ENCODE measurements around the gene GLS.
"Not testable (repeated sequence)": the region's sequence is repeated elsewhere in the genome, so short reads cannot be mapped to it uniquely, and the experiment has no call there.

The GLS gene

DNA sequence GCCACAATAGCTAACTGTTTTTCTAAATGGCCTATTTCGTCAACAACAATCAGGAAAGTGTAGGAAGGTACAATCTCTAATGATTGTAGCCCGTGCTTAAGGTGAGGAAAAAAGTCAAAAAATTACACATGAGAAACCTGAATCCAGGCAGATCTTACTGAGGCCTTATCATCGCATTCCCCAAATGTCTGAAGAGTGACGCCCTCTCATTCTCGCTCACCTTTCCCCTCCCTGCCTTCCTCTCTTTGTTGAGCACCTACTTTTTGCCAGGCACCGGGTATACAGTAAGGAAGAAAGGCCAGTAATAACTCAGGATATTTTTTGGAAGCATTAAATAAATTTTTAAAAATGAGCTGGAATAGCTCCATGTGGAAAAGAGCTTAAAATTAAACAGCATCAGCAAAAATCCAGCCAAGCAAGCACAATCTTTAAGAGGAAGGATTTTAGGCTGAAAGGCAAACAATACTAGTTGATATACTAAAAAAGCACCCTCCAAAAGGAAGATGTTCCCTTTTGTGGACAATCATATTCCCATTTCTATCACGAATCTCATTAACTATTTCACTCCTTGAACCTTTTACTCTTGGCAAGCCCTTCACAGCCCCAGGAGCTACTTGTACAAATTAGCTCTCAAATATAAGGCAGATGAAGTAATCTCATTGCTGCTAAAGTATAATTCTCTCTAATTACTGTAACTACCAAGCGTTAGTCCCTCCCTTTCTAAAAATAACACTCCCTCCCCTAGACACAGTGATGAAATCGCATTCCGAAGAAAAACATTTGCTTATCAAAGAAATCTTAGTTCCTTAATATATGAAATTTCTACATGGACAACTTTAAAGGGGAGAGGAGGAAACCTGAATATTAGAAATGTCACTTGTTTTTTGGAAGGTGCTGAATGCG is 93.4 kb downstream of the GLS start:
- DNase-seq = no peak

GRCh38 chr2:190974629-190975361 is 94.2 kb downstream of the GLS start:
- no peak for DNase-seq

GRCh38 chr2:190976521-190976920 is 95.9 kb downstream of the GLS start:
- no peak for DNase-seq

DNA sequence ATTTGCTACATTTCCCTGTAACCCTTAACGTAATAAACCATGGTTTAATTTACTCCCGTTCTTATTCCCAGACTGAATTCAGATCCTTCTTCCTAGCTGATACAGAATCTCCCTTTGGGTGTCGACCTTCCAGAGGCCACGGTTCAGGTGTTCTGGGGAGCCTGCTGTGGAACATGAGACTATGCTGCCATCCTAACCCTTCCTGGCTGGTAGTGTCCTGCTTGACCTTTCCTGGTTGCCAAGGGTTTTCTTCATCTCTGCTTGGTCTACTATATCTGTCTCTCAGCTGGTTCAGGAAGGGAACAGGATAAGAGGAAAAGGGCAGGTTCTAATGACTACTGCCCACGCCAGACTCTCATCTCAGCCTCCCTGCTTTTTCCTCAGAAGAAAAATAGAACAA is 96.9 kb downstream of the GLS start:
- DNase-seq = no peak

- DNase-seq = peak; percentile 77
Measured at GRCh38 chr2:190978389-190979053, 97.9 kb downstream of the GLS start.

- peak; percentile 17 for DNase-seq
Measured at GRCh38 chr2:190979906-190980629, 99.4 kb downstream of the GLS start.

DNA sequence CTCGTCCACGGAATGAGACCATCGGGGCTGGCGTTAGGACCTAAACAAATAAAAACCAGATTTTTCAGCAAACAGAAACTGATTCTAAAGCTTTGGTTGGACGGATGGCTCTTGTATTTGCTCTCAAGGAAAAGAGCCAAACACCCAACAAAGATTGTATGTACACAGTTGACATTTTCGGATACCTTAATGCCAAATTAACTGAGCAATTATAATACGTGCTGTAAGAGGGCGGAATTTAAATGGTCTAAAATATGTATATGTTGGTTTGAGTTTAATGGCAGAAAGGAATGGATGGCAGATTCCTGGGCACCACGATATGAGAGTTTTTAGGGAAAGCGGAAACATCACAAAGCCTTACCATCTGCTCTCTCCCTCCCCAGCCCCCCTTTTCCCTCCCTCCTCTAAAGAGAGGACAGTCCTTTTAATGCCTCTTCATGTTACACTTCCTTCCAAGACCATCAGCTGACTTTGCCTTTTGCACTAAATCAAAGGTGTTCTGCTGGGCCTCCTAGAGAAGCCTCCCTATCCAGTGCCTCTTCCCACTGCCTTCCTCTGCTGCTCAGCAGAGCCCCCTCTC is 100.1 kb downstream of the GLS start:
- no peak for DNase-seq

GRCh38 chr2:190981333-190981732 is 100.7 kb downstream of the GLS start:
- DNase-seq = no peak

DNA sequence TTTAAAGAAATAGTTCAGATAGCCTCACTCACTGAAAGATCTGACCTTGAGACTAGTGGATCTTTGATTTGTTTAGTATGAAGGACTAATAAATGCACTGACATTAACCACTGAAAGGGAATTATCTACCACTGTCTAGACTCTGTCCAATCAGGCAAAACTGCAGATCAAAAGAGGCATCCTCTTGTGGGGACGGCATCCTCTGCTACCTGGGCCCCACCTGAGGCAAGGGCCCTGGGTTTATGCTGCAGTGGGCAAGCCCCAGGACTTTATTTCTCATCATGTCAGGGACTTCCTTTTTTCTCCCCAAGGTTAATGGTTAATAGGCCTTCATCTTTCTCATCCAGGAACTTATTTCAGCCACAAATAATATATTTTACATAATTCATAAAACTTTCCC is 101.1 kb downstream of the GLS start:
- DNase-seq = no peak

DNA sequence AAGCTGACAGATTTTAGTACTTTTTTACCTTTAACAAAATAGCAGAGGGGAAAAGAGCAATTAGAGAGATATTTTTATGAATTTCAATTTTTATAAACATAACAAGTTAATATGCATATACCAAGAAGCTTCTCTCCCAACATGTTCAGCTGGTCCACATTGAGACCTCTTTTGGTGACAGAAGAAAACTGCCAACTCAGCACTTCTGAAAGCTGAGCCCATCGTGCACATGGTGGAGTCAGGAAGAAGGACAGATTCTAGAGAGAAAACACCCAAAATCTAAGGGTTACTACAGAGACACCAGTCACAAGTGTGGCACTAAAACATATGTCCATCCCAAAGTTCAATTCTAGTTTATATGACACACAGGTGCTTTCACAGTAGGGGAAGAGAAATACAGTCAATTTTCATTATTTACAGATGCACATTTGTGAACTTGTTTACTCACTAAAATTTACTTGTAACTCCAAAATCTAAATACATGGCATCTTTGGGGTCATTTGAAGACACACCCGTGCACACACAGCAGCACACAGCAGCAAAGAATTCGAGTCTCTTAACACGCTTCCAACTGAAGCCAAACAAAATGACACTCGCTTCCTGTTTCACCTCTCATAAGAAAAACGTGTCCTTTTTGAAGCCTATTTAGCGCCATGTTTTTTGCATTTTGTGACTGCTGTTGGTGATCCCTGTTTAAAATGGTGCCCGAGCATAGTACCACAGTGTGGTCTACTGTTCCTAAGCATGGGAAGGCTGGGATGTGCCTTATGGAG is 101.8 kb downstream of the GLS start:
- DNase-seq = no peak

GRCh38 chr2:190984595-190984994 is 104.0 kb downstream of the GLS start:
- DNase-seq = peak; percentile 38

DNA sequence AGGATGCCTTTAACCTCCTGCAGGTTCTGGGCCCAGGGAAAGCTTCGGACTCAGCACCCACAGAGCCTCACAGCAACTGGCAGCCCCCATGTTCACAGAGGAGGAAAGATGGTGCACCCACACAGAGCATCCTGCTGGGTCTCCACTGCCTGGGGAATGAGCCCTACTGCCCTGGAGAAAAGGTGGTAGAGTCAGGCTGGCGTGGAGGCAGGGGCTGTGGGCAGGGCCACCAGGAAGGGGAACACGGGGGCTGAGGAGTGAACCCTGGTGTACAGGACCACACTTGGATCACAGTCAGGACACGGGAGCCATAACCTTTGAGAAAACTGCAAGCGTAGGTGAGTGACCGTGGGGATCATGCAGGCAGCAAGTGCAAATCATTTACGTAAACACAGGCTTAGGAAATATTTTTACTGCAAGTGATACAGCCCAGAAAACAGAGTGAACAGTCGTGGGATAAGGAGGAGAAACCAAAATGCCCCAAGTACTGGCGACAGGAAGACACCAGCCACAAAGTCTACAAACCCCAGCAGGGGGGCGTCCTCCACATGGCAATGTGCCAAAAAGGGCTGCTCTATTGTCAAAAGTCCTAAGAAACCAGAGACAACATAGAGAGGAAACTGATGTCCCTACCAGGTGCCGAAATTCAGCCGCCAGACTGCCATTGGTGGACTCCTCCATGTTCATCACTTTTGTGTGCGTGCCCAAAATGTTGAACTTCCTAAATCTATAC is 105.8 kb downstream of the GLS start:
- no peak for DNase-seq

GRCh38 chr2:190987116-190987515 is 106.5 kb downstream of the GLS start:
- DNase-seq = no peak

DNA sequence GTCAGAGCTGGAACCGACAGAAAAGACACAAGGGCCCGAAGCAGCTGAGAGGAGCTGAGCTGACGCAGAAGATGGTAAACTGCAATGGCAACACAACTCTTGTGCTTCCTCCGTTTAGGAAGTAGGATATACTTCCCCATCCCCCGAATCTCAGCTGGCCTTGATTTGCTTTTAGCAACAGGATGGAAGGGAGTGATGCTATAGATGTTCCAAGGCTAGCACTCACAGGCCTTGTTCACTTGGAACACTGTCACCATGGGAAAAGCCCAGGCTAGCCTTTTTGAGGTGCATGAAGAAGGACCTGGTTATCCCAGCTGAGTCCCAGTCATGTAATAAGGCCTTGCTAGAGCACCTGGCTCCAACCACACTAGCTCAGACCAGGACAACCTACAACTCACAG is 107.3 kb downstream of the GLS start:
- no peak for DNase-seq

- no peak for DNase-seq
Measured at GRCh38 chr2:190988910-190989309, 108.3 kb downstream of the GLS start.

GRCh38 chr2:190990132-190990531 is 109.5 kb downstream of the GLS start:
- DNase-seq = no peak

- DNase-seq = no peak
Measured at GRCh38 chr2:190993292-190993643, 112.6 kb downstream of the GLS start.

- no peak for DNase-seq
Measured at GRCh38 chr2:190994148-190994547, 113.5 kb downstream of the GLS start.

DNA sequence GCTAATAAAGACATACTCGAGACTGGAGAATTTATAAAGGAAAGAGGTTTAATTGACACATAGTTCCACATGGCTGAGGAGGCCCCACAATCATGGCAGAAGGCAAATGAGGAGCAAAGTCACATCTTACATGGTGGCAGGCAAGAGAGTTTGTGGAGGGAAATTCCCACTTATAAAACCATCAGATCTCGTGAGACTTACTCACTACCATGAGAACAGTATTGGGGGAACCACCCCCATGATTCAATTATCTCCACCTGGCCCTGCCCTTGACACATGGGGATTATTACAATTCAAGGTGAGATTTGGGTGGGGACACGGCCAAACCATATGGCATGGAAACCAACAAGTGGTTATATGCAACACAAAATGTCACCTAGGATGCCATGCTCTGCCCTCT is 114.7 kb downstream of the GLS start:
- not testable (repeated sequence) for DNase-seq

DNA sequence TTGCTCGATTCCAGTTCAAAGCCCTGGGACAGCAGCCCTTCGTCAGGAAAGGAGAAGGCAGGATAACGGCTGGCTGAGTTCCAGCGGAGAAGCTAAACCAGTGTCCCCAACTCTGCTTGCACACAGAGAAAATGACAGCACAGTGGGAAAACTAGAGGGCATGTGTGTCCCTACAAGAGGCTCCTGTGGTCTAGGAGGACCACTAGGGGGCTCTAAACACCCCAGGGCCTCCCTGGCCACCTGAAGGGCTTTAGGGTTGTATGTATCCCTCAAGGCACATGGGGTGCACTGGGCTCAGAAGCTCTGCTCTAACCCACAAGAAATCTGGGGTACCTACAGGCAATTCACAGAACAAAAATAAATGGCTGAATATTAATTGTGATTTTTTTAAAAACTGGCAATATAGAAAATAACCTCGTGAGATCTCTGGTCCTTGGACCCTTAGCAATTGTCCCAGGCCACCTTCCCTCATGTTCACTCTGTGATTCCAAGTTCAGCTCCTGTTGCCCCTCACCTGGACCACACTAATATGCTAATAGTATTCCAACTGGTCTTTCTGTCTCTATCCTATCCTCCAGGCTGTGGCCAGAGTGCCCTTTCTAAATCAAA is 115.8 kb downstream of the GLS start:
- DNase-seq = peak; percentile 34

DNA sequence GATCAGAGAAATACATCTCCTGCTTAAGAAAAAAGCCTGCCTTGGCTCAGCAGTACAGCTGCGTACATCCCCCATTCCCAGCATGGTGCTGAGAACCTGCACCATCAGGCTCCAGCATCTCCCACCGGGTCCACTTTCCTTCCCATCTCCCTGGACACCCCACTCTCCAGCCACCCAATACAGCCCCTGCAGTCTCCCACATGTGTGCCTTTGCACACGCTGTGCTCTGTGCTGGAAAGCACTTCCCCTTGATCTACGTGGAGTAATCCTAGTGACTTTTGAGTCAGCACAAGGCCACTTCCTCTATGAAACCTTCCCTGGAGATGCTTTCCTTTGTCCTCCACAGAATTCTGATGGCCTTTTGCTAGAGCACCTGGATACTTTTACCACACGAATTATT is 116.3 kb downstream of the GLS start:
- DNase-seq = no peak

Measured in fibroblast of skin of right quadriceps (primary cell).